GM13977 (cell line): ENCODE data around the gene RIMBP2.

Source experiments
- DNase-seq: peaks from one replicate; pipeline ENCODE4 v3.0.0; 2012; ENCODE audit warnings: low spot score
- CTCF ChIP-seq: IDR thresholded peaks from 2 replicates; pipeline ENCODE4 v1.5.1; 2012; ENCODE audit warnings: mild to moderate bottlenecking, control low read depth; ENCODE audit not compliant: insufficient read depth; ENCODE audit errors: extremely low read depth, missing control alignments
- in situ Hi-C: fragments of 300-500 bp; cut with MboI; formaldehyde crosslinking; loops from one replicate; pipeline ENCODE4 v1.12.0; 2022; ENCODE audit warnings: low sequenced_read_pairs, low pct_unique_long_range_greater_than_20kb, mixed read lengths, inconsistent platforms; ENCODE audit not compliant: unreplicated experiment

RIMBP2 gene

GRCh38 chr12:130673036-130673705 lies 42.9 kb downstream of the RIMBP2 start:
- in situ Hi-C loops, result no loop called here
- no peak for TF ChIP-seq CTCF

GRCh38 chr12:130672089-130672820 lies 43.8 kb downstream of the RIMBP2 start:
- in situ Hi-C loops, result no loop called here
- DNase-seq, result no peak
- no peak for TF ChIP-seq CTCF

More at GRCh38 chr12:130673036-130673705, 42.9 kb downstream of the RIMBP2 start:
- no peak for DNase-seq

- no peak for TF ChIP-seq CTCF
- DNase-seq, result no peak
- in situ Hi-C loops, result no loop called here
Observed at GRCh38 chr12:130671556-130671955, 44.5 kb downstream of the RIMBP2 start.

GRCh38 chr12:130669797-130670196 lies 46.3 kb downstream of the RIMBP2 start:
- TF ChIP-seq CTCF, result no peak
- no peak for DNase-seq
- in situ Hi-C loops, result no loop called here

GRCh38 chr12:130669205-130669557 lies 46.9 kb downstream of the RIMBP2 start:
- no peak for DNase-seq
- TF ChIP-seq CTCF, result no peak
- in situ Hi-C loops, result no loop called here

GRCh38 chr12:130668286-130669204 lies 47.6 kb downstream of the RIMBP2 start:
- TF ChIP-seq CTCF, result no peak
- no peak for DNase-seq
- in situ Hi-C loops, result no loop called here
